Esophagus muscularis mucosa (tissue), 4 donors: ENCODE measurements around the gene SDHC. TPM values are rescaled to one million over a fixed set of nuclear protein-coding genes. Genes with fewer than 3 reads are reported as not detected.

Source experiments
- DNase-seq: peaks from one replicate; pipeline ENCODE4 v3.0.0-alpha.2; 2017; ENCODE audit errors: extremely low spot score
- H3K27ac ChIP-seq, 4 donors: fragments of 200-600 bp; sonication (generic); replicated peaks in 1 of 4; 1 replicate in 3 of 4; 2 replicates in 1 of 4; pipeline ENCODE4 v1.5.1; 2016 to 2019; ENCODE audit warnings: mild to moderate bottlenecking in 1 of 4
- H3K27me3 ChIP-seq, 4 donors: fragments of 200-600 bp; sonication (generic); one replicate each; pipeline versions ENCODE4 v1.5.1 to v1.6.0; 2016 to 2019
- H3K36me3 ChIP-seq, 4 donors: fragments of 200-600 bp; sonication (generic); one replicate each; pipeline ENCODE4 v1.5.1; 2016 to 2019
- H3K4me1 ChIP-seq, 4 donors: fragments of 200-600 bp; sonication (generic); one replicate each; pipeline ENCODE4 v1.5.1; 2016 to 2019
- H3K4me3 ChIP-seq, 4 donors: fragments of 200-600 bp; sonication (generic); 1 replicate in 2 of 4; 2 replicates in 2 of 4; pipeline ENCODE4 v1.5.1; 2016 to 2019; ENCODE audit warnings: mild to moderate bottlenecking in 4 of 4, moderate library complexity in 1 of 4
- H3K9me3 ChIP-seq, 4 donors: fragments of 200-600 bp; sonication (generic); 1 replicate in 3 of 4; 2 replicates in 1 of 4; pipeline ENCODE4 v1.5.1; 2016 to 2019
- CTCF ChIP-seq, 3 experiments: fragments of 200-600 bp in 2 of 3; fragments of 450-650 bp in 1 of 3; sonication (generic) in 2 of 3; IDR thresholded peaks; one replicate each; pipeline ENCODE4 v1.5.1; 2017 to 2019; ENCODE audit warnings: antibody characterized with exemption in 3 of 3, mild to moderate bottlenecking in 2 of 3, moderate library complexity in 1 of 3
- EP300 ChIP-seq: sonication (generic); formaldehyde crosslinking; IDR thresholded peaks from one replicate; pipeline ENCODE4 v1.6.1; 2017; ENCODE audit warnings: antibody characterized with exemption
- POLR2A ChIP-seq: fragments of 450-650 bp; IDR thresholded peaks from one replicate; pipeline ENCODE4 v1.6.1; 2017; ENCODE audit warnings: antibody characterized with exemption, moderate library complexity, mild to moderate bottlenecking, low read depth
- POLR2AphosphoS5 ChIP-seq, 2 donors: sonication (generic); formaldehyde crosslinking; IDR thresholded peaks; one replicate each; pipeline ENCODE4 v1.6.1; 2017; ENCODE audit warnings: antibody characterized with exemption in 2 of 2
- WGBS: methylation state at CpG from one replicate; pipeline ENCODE4 v1.1.5; 2018; 5-methylcytosine and 5-hydroxymethylcytosine counted together
- intact Hi-C: fragments of 100-400 bp; cut with DNase I; formaldehyde crosslinking; loops from one replicate; pipeline ENCODE4 v1.15.1; 2023
- total RNA-seq, 4 donors: library from RNA; depleted of rRNA; stranded (reverse); fragments of >200 nt; gene quantifications; one replicate each; pipeline versions ENCODE4 v1.1.0 to v1.2.1, GENCODE V29; 2016

Gene SDHC
- total RNA-seq, 4 donors from 2014 or later = 18.7 to 64.8 (median 30.1) TPM

- Histone ChIP-seq H3K27ac (peak within 1 kb of the TSS; percentile 5 to 64 (median 50)), H3K4me3 (no peak within 1 kb of the TSS), H3K4me1 (peaks cover 5 to 9% (median 9%) of the 10 kb centered on the region in 4 donors), H3K9me3 (no peaks in the 10 kb centered on the region), H3K36me3 (peaks cover 0 to 39% (median 30%) of the 10 kb centered on the region in 4 donors), H3K27me3 (no peaks in the 10 kb centered on the region)
- TF ChIP-seq EP300 (no peak), POLR2AphosphoS5 (IDR thresholded peaks at IDR 0.05) (peak in 1 of 2 donors; percentile 32), CTCF (IDR thresholded peaks at IDR 0.05) (peak; percentile 19 to 33 (median 27)), POLR2A (no peak)
- intact Hi-C loops = loop anchor here (5.0 kb wide), 1 partner anchor 41 kb away; no protein-coding TSS in a partner anchor
- WGBS = 24% methylated on average over 6 of the region's 6 CpGs
- no peak for DNase-seq
Measured at GRCh38 chr1:161367684-161368400, 53.7 kb downstream of the SDHC start, which contains the start of gene CFAP126. CFAP126 (minus strand) TSS chr1:161367876; CDS start chr1:161367868, 8 bp downstream.

GRCh38 chr1:161373442-161373841, 59.3 kb downstream of the SDHC start:
- Histone ChIP-seq H3K27ac (no peak overlapping the region), H3K27me3 (no peaks in the 10 kb centered on the region), H3K4me1 (no peaks in the 10 kb centered on the region), H3K4me3 (no peak overlapping the region), H3K9me3 (no peaks in the 10 kb centered on the region), H3K36me3 (no peaks in the 10 kb centered on the region)
- TF ChIP-seq CTCF (IDR thresholded peaks at IDR 0.05) = no peak
- no peak for TF ChIP-seq POLR2A
- intact Hi-C loops = no loop called here
- no peak for DNase-seq

- 56% methylated on average over 2 of the region's 2 CpGs for WGBS
- DNase-seq = no peak
- Histone ChIP-seq H3K4me3 (no peak overlapping the region), H3K9me3 (no peaks in the 10 kb centered on the region), H3K27me3 (no peaks in the 10 kb centered on the region), H3K4me1 (no peaks in the 10 kb centered on the region), H3K27ac (no peak overlapping the region), H3K36me3 (no peaks in the 10 kb centered on the region)
- no peak for TF ChIP-seq CTCF (IDR thresholded peaks at IDR 0.05)
- TF ChIP-seq POLR2A = no peak
- no peak for TF ChIP-seq EP300
- no peak for TF ChIP-seq POLR2AphosphoS5 (IDR thresholded peaks at IDR 0.05)
- intact Hi-C loops = no loop called here
Measured at GRCh38 chr1:161374373-161374772, 60.2 kb downstream of the SDHC start.

- H3K36me3 ChIP-seq = no peaks in the 10 kb centered on the region
- intact Hi-C loops = loop anchor here (5.0 kb wide), 1 partner anchor 71 kb away; the partner anchor contains the start of gene MPZ
- no peak overlapping the region for H3K4me3 ChIP-seq
- peaks cover 4 to 18% (median 12%) of the 10 kb centered on the region in 4 donors for H3K4me1 ChIP-seq
- no peak for DNase-seq
- no peaks in the 10 kb centered on the region for H3K27me3 ChIP-seq
- H3K9me3 ChIP-seq = no peaks in the 10 kb centered on the region
- no peak for TF ChIP-seq EP300
- no peak for TF ChIP-seq POLR2AphosphoS5 (IDR thresholded peaks at IDR 0.05)
- TF ChIP-seq POLR2A = no peak
- TF ChIP-seq CTCF (IDR thresholded peaks at IDR 0.05) = no peak
- H3K27ac ChIP-seq = no peak overlapping the region
- WGBS = 80% methylated on average over 5 of the region's 5 CpGs
Measured at GRCh38 chr1:161378014-161378413, 63.8 kb downstream of the SDHC start.
